A673 (cell line): Measurements from ENCODE around the gene LTB4R2.

Source experiments
- EZH2 ChIP-seq: fragments of 200-600 bp; sonication (generic); IDR thresholded peaks from 2 replicates; pipeline ENCODE4 v1.6.1; 2017; ENCODE audit warnings: borderline replicate concordance, low read depth, mild to moderate bottlenecking, mixed read lengths, antibody characterized with exemption, low read length; ENCODE audit not compliant: poor library complexity, severe bottlenecking
- TF ChIP-seq, protein P1 (sequence below): fragments of 300-800, 200-600 bp; sonication (generic); conservative IDR thresholded peaks from 2 replicates; pipeline ENCODE4 v1.5.1; 2017; ENCODE audit warnings: low read depth, mild to moderate bottlenecking, antibody characterized with exemption, low read length, moderate library complexity, mixed read lengths

DNA sequence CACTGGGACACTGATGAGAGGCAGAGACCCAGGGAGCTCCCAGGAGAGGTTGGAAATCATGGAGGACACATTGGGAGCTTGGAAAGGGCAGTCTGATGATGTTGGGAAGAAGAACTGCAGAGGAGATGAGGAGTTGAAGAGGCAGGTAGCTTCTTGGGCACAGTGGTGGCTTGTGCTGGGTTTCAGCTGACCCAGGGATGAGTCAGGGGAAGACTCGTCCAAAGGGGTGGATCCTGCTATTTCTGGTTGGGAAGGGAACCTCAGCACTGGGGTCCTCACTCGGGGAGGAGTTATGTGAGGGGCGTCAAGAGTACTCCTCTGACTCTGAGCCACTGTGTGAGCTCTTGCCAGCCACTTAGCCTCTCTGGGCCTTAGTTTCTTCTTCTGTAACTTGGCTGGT, 13.4 kb downstream of the LTB4R2 start:
- TF ChIP-seq, protein P1, sequence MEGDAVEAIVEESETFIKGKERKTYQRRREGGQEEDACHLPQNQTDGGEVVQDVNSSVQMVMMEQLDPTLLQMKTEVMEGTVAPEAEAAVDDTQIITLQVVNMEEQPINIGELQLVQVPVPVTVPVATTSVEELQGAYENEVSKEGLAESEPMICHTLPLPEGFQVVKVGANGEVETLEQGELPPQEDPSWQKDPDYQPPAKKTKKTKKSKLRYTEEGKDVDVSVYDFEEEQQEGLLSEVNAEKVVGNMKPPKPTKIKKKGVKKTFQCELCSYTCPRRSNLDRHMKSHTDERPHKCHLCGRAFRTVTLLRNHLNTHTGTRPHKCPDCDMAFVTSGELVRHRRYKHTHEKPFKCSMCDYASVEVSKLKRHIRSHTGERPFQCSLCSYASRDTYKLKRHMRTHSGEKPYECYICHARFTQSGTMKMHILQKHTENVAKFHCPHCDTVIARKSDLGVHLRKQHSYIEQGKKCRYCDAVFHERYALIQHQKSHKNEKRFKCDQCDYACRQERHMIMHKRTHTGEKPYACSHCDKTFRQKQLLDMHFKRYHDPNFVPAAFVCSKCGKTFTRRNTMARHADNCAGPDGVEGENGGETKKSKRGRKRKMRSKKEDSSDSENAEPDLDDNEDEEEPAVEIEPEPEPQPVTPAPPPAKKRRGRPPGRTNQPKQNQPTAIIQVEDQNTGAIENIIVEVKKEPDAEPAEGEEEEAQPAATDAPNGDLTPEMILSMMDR = no peak
- TF ChIP-seq EZH2 = no peak
